ENCODE data around the gene RNF207.

RNF207 gene

DNA sequence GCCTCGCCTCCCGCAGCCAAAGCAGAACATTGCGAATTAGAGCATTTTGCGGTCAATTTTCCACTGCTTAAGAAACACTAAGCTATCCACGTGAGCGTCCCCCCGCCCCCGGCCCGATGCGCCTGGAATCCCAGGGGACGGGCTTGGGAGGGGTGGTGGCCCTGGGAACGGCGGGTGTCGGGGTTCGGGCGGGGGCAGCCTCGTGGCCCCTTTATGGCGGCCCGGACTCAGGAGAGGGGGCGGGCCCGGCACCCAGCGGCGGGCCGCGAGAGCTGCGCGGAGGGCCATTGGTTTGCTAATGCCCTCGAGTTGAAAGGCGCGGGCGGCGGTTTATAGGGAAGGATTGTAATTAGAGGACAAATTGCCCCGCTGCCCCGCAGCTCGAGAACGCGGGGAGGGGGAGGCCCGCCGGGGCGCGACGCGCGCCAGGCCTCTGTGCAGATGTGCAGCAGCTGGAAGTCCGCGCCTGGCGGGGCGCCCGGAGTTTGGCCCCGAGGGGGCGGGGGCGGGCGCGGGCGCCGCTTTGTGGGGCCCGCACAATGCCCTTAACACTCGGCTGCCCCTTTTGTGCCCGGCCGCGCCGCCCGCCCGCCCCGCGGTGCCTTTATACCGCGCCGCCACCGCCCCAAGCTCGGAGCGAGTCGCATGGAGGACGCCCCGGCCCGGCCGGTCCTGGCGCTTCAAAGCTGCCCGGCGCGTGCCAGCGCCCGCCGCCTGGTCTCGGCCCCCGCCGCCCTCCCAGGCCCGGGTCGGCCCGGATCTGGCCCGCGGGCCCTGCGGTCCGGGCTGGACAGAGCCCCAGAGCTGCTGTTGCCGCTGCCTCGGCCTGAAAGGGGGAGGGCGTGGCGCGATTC is 36.2 kb downstream of the RNF207 start:
- TF ChIP-seq, protein P1, sequence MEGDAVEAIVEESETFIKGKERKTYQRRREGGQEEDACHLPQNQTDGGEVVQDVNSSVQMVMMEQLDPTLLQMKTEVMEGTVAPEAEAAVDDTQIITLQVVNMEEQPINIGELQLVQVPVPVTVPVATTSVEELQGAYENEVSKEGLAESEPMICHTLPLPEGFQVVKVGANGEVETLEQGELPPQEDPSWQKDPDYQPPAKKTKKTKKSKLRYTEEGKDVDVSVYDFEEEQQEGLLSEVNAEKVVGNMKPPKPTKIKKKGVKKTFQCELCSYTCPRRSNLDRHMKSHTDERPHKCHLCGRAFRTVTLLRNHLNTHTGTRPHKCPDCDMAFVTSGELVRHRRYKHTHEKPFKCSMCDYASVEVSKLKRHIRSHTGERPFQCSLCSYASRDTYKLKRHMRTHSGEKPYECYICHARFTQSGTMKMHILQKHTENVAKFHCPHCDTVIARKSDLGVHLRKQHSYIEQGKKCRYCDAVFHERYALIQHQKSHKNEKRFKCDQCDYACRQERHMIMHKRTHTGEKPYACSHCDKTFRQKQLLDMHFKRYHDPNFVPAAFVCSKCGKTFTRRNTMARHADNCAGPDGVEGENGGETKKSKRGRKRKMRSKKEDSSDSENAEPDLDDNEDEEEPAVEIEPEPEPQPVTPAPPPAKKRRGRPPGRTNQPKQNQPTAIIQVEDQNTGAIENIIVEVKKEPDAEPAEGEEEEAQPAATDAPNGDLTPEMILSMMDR (IDR thresholded peaks at IDR 0.05; ENCODE audit: low read depth, low read length, missing control alignments), result no peak
- H3K4me3 ChIP-seq (replicated peaks; ENCODE audit: low read depth, low read length), result 0 out of 2 replicates have a peak overlapping the region, but pooled peaks have one; percentile 4
- DNase-seq (ENCODE audit: extremely low read depth, low read depth), result no peak

DNA sequence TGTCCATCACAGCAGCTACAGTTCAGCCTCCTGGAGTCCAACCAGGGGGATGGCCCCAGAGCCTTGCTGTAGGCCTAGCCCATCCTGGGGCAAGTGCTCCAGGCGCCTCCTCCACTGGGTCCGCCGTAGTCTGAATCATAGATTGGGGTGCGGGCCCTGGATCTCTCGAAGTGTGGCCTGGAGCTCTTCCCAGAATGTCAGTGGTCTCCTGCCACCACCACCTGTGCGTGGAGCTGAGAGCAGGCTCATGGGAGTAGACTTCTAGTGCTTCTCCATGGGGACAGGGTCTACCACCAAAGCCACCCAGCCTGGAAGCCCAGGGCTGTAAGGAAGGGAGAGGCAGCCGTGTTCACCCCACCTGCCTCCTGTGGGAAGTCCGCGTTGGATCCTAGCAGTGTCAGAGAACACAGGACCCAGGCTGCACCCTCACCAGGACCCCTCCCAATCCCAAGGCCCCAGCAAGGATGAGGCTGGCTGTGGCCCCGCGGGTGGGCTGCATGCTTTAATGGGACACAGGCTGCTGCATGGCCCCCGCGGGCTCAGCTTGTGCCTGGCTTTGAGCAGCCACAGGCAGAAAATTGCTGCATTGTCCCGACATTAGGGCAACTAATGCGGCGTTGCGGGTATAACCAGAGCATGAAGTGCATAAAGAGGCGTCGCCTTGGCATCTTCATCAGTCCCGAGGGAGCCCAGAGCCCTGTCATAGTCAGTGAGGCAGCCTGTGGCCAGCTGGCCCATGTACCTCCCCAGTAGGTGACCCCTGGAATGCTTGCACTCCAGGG is 37.3 kb downstream of the RNF207 start:
- TF ChIP-seq, protein P1 (IDR thresholded peaks at IDR 0.05; ENCODE audit: low read depth, low read length, missing control alignments), result no peak
- DNase-seq (ENCODE audit: extremely low read depth, low read depth), result no peak
- no peak overlapping the region for H3K4me3 ChIP-seq (replicated peaks; ENCODE audit: low read depth, low read length)

DNA sequence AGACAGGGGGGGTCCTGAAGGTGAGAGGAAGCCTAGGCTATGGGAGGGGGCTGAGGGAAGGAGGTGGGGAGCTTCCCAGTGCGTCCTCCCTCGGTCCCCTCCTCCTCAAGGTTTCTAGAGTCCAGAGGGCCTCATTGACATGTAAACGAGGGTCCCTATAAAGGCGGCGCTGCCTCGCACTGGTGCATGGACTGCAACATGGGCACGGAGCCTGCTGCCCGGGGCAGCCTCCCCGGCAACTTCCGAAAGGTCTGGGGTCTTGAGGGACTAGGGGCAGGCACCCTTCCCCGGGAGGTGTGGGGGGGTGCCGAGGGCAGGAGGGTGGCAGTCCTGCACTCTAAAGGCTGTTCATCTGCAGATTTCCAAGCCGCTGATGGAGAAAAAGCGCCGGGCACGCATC is 38.1 kb downstream of the RNF207 start, which contains the start of gene HES3:
Gene HES3, plus strand, starts transcription at position 187 of the 400 bp plus-strand sequence. Its CDS starts 187 bp downstream, at position 374.
- no peak within 1 kb of the TSS for H3K4me3 ChIP-seq (replicated peaks; ENCODE audit: low read depth, low read length)

GRCh38 chr1:6244401-6245049 is 38.6 kb downstream of the RNF207 start:
- DNase-seq (ENCODE audit: extremely low read depth, low read depth), result no peak
- TF ChIP-seq, protein P1 (IDR thresholded peaks at IDR 0.05; ENCODE audit: low read depth, low read length, missing control alignments), result no peak
- H3K4me3 ChIP-seq (replicated peaks; ENCODE audit: low read depth, low read length), result no peak overlapping the region

More for the DNA sequence above, 38.1 kb downstream of the RNF207 start, which contains the start of gene HES3:
- TF ChIP-seq, protein P1 (IDR thresholded peaks at IDR 0.05; ENCODE audit: low read depth, low read length, missing control alignments), result no peak
- DNase-seq (ENCODE audit: extremely low read depth, low read depth), result no peak

DNA sequence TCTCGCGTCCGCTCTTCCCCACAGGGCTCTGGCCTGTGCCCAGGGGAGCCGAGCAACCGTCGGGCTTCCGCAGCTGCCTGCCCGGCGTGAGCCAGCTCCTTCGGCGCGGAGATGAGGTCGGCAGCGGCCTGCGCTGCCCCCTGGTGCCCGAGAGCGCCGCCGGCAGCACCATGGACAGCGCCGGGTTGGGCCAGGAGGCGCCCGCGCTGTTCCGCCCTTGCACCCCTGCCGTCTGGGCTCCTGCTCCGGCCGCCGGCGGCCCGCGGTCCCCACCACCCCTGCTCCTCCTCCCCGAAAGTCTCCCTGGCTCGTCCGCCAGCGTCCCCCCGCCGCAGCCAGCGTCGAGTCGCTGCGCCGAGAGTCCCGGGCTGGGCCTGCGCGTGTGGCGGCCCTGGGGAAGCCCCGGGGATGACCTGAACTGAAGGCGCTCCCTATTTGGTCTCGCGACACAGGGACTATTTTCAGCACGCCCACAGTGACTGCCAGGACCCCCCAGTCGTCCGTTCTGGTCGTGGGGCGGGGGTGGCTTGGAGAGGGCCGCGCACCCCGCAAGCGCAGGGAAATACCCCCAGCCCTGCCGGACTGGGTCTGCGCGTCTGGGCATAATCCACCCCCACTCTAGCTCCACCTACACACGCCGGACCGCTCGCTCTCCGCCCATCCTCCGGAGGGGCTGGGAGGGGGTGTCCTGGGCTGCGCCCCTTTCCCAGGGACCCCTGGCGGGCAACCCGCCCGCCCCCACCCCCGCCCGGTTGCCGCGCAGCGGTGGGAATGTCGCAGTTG is 39.4 kb downstream of the RNF207 start:
- TF ChIP-seq, protein P1 (IDR thresholded peaks at IDR 0.05; ENCODE audit: low read depth, low read length, missing control alignments), result peak; percentile 83
- peak overlapping the region; percentile 14 for H3K4me3 ChIP-seq (replicated peaks; ENCODE audit: low read depth, low read length)
- DNase-seq (ENCODE audit: extremely low read depth, low read depth), result no peak

Data from HFF-Myc (cell line).